GM19025 (cell line): ENCODE measurements around the gene SYNDIG1L.
"Not testable (repeated sequence)": the region's sequence is repeated elsewhere in the genome, so short reads cannot be mapped to it uniquely, and the experiment has no call there.

Experiments used
- ATAC-seq: cut with Tn5 transposase; IDR thresholded peaks from one replicate; pipeline ENCODE4 v1.9.1; 2021; ENCODE audit warnings: mild to moderate bottlenecking, low read depth, moderate library complexity; ENCODE audit not compliant: unreplicated experiment

The SYNDIG1L gene

DNA sequence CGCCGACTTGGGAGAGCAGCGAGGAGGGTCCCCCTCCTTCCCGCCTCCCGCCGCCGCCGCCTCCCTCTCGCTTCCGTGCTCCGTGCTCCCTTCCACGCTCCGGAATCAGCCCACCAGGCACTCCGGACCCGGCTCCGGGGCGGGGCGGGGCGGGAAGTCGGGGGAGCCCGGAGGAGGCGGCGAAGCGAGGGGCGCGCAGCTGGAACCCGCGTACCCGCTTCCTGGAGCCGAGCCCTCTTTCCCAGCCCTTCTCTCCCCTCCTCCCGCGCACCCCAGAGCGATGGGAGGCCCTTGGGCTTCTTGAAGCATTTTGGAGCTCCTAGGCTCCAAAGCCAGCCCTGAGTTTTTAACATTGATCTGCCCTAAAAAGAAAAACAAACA is at the start of gene SYNDIG1L:
SYNDIG1L (minus strand) TSS at position 9 of the 381 bp plus-strand sequence. CDS start 16,466 bp downstream, outside the sequence.
- no peak for ATAC-seq

- ATAC-seq: no peak
Observed at GRCh38 chr14:74475678-74476077, 49.7 kb upstream of the SYNDIG1L start.

DNA sequence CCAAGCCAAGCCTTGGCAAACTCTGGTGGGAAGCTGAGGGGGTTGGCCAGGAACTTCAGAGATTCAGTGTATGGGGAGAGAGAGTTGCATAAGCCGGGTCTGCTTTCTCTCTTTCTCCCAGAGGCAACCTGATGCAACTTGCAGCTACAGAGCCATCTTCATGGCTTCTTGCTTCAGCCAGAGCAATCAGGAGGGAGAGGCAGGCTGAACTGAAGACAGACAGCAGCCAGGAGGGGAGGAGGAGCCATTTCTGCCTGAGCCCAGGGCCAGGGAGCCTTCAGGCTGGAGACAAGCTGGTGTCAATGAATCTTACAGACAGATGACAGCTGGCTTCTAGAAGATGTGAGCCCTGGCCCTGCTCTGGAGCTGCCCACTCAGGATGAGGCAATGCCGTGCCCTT is 48.4 kb upstream of the SYNDIG1L start:
- ATAC-seq: no peak

DNA sequence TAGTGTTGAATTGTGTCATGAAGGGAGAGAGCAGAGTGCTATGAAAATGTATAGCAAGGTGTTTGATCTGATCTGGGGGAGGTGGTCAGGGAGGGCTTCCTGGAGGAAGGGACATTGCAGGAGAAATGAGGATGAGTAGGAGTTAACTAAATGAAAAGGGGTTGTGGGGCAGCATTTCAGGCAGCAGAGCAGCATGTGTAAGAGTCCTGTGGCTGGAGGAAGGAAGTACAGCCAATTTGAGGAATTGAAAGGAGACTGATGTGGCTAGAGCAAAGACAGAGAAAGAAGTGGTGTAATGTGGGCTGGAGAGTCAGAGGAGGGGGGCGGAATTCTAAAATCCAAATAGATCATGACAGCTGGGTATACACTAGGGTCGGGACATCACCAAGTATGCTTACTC is 46.6 kb upstream of the SYNDIG1L start:
- ATAC-seq: no peak

DNA sequence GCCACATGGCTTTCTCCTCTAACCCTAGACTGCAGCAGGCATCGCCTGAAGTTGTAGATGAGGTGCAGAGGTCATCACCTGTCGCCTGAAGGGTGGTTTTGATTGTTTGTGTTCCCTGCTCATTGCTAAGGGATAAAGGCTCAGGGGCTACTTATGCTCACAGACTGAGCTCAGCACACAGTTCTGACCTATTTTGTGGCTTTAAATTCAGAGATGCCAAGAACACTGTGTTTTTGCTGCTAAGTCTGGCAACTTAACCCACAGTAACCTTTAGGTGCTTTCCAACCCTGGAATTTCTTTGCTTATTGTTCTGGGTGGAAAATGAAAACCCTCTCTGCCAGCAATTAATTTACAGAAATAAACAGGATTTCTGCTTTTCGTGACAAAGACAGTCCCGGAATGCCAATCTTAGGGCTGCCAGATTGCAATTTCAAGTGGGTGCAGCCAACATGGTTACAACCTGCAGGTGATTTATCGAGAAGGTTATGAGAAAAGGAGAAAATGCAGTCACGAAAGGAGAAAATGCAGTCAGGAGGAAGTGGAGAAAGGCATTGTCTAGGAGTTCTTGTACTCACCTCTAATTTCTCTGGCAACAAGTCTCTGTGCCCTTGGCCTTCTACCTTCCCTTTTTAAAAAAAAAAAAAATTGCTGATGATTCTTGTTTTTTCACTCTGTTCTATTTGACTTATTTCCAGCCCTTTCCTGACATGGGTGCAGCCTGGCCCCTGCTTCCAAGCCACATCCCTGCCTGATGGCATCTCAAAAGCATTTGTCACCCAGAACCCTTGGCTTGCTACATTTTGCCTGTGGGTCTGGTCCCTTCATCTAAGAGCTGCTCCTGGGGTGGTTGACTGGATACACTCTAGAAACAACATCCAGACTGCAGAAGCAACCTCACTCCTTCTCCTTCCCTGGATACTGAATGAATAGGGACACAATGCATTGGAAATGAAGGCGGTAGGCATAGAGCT is 43.8 kb upstream of the SYNDIG1L start:
- no peak for ATAC-seq

DNA sequence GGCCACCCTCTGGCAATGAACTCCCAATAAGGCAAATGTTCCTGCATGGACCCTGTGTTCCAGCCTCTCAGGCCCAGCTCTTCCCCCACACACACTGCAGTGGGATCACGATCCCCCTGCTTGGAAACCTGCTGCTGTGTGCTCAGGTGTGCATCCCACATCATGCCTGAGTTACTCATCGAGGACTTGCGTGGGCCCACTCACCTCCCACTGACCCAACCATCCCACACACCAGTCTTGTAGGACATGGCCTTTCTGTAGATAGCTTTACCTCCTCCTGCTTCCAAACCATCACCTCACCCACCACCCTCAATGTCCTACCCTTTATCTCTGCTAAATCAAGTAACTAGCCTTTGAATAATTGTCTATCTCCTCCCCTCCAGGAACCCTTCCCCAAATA is 42.5 kb upstream of the SYNDIG1L start:
- ATAC-seq: no peak

GRCh38 chr14:74465335-74465734 is 39.3 kb upstream of the SYNDIG1L start:
- ATAC-seq: no peak

DNA sequence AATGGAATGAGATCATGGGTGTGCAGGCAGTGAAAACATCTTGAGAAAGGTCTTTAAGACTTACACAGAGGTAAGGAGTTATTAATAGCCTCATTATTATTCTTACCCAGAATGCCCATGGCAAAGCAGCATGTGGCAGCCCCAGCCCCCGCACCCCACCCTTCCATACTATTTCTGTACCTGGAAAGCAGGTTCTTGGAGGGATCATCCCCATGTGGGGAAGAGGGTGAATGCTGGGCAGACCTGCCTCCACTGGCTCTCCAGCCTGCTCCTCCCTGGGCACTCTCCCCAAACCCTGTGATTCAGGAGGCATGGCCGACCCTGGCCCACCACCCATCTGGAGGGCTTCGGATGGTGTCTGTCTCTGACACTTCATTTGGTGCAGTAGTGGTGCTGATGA is 38.8 kb upstream of the SYNDIG1L start:
- ATAC-seq: no peak

DNA sequence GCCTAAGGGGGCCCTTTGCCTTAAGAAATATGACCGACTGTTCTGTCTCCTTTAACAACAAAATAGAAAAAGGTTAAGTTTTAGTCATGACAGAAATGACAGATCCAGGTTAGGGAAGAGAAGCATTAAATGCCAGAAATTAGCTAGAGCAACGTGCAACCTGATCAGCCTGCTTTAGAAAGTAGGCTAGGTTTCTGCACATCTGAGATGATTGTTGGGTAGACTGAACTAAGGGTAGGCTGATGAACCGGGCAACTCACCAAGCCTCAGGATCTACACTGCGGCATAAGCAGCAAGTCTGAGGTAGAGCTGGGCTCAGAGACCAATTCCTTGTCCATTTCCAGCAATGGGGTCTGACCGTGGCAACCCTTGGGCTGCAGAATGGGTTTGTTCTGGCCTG is 37.7 kb upstream of the SYNDIG1L start:
- no peak for ATAC-seq

GRCh38 chr14:74462993-74463392 is 37.0 kb upstream of the SYNDIG1L start:
- ATAC-seq: no peak

DNA sequence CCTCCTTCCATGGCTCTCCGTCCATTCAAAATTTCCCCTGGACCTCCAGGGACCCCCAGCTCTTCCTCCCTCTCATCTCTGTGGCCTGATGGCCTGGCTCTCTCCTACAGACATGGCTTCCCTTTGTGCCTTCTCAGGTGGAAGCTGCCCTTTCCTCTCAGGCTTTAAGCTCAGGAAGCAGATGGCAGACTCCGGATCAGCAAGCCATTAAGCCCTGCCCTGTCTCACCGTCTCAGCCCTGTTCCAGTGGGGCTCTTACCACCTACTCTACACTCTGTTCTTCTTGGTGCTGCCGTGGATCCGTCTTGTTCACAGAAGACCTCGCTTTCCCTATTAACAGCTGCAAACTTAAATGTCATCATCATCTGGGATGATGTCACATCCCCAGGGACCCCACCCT is 34.0 kb upstream of the SYNDIG1L start:
- no peak for ATAC-seq

- ATAC-seq: no peak
Observed at GRCh38 chr14:74459289-74459946, 33.4 kb upstream of the SYNDIG1L start.

DNA sequence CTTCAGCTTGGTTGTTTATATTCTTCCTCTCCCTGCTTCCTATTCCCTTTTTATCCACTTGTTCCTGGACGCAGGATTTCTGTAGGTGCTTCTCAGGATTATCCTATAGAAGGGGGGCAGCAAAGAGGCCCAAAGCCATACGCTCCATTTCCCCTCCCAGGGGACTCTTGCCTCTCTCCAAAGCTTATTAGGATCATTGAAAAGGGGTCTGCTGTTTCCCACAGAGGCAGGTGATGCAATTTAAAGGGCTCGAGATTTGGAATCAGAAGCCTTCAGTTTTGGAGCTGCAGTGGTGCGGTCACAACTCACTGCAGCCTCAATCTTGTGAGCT is 31.5 kb upstream of the SYNDIG1L start:
- no peak for ATAC-seq

DNA sequence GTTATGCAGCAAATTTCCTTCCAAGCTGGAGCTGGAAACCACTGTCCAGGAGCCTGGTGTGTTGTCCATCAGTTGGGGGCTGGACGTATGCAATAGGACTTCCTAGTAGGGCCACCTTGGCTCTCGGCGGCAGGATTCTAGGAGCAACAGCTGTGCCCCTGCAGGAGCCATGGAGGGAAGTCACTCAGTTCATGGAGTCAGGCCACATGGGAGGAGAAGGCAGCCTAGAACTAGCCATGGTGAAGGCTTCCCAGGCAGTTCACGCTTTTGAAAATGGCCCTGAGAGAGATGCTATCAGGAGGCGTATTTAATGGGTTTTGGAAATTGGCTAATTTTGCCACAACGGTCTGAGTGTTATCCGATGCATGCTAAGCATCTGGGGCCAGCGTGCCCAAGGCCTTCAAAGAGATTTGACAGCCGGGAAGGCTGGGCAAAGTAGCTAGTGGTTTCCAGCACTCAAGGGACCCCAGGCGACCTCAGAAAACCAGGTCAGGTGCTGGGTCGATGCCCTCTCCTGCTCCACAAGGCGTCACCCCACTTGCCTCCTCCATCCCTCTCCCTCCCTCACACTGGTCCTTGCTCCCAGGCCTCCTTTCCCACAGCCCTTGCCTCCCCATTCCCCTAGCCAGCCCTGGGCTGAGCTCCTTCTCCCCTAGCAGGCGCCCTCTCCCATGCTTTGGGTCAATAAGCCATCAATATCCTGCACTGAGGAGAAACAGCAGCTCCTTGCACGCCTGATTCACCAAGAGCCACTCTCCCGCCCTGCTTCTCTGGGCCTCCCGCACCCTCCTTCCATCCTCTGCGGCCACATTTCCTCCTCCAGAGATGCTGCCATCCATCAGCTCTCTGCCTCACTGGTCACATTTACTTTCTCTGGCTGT is 30.9 kb upstream of the SYNDIG1L start:
- no peak for ATAC-seq

- not testable (repeated sequence) for ATAC-seq
Observed at GRCh38 chr14:74454397-74454796, 28.4 kb upstream of the SYNDIG1L start.

GRCh38 chr14:74444866-74445265 is 18.9 kb upstream of the SYNDIG1L start:
- no peak for ATAC-seq

- ATAC-seq: no peak
Observed at GRCh38 chr14:74442757-74443156, 16.7 kb upstream of the SYNDIG1L start.

GRCh38 chr14:74441113-74441512 is 15.1 kb upstream of the SYNDIG1L start:
- no peak for ATAC-seq

DNA sequence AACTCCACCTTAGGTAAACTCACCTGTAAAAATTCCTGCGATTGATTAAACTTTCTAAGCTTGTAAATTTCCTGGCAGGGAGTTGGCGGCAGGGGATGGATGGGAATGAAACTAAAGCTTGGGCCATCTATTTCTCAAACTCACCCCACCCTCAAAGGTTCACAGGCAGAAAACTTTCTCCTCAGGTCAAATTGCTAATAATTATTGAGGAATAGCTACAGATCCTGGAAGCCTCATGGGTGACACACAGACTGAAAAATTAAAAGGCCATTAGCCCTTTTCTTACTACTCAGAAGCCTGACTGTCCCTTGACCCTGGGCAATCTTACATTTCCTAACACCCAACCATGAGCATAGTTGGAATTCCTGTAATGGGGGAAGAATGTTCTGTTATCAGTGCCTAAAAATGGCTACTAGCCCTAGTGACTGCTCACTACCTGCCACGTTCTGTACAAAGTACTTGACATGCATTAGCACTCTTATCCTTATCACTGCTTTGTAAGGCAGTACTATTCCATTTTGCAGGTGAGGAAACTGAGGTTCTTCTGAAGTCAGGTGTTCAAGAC is 12.4 kb upstream of the SYNDIG1L start:
- no peak for ATAC-seq

DNA sequence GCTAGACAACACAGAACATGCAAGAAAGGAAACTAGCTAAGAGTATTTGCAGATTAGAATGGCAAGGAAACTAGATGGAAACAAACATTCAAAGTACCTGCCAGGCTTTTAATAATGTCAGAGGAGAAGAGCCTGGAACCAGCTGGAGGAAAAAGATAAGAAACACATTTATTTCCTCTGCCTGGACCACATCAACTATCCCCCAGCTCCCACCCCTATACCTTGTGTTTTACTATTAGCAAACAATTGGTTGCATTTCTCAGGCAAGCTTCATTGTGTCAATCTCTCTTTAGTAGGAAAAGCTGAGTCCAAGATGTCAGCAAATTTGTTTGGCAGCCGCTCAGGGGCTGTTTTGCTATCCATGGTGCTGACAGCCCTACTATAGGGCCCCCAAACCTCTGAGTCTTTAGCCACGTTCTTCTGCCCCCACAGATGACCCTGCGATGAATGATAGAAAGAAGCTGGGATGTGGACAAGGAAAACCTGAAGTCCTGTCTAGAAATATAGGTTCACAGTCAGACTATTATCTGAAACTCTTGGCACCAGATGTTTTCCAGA is 11.6 kb upstream of the SYNDIG1L start:
- ATAC-seq: no peak
